GM18499 (cell line): ENCODE data around the gene UAP1L1.
"Not testable (repeated sequence)": the region's sequence is repeated elsewhere in the genome, so short reads cannot be mapped to it uniquely, and the experiment has no call there.

ENCODE experiments used
- ATAC-seq: cut with Tn5 transposase; IDR thresholded peaks from one replicate; pipeline ENCODE4 v1.9.1; 2021; ENCODE audit warnings: moderate number of reproducible peaks; ENCODE audit not compliant: insufficient read depth, unreplicated experiment

Gene UAP1L1

DNA sequence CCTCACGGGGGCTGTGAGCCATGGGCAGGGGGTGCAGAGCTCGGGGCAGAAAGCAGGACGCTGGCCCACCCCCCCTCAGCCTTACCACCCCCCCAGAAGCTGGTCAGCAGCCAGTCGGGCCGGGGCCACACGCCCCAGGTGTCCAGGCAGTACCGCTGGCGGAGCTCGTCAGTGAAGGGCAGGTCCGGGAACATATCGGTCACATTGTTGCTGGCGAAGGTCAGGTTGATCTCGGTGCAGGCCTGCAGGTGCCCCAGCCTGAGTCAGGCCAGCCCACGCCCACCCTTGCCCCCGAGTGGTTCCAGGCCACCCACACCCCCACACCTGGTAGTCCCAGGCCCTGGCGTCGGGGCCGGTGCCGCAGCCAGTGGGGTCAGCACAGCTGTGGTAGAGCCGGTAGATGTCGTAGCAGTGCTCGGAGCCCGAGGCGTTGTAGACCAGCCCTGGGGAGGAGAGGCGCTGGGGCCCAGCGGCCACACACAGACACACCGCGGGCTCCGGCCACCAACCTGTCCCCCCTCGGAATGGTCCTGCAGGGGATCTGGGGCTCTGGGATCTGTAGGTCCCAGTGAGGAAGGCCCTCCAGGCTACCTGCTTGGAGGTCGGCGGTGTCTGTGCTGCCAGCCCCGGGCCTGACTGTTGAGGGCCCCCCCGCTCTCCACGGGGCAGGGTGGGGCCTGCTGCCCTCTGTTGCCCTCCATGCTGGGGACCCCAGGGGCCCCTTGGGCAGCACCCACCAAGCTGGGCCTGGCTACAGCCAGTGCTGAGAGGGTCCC is 34.7 kb downstream of the UAP1L1 start:
- ATAC-seq: no peak

DNA sequence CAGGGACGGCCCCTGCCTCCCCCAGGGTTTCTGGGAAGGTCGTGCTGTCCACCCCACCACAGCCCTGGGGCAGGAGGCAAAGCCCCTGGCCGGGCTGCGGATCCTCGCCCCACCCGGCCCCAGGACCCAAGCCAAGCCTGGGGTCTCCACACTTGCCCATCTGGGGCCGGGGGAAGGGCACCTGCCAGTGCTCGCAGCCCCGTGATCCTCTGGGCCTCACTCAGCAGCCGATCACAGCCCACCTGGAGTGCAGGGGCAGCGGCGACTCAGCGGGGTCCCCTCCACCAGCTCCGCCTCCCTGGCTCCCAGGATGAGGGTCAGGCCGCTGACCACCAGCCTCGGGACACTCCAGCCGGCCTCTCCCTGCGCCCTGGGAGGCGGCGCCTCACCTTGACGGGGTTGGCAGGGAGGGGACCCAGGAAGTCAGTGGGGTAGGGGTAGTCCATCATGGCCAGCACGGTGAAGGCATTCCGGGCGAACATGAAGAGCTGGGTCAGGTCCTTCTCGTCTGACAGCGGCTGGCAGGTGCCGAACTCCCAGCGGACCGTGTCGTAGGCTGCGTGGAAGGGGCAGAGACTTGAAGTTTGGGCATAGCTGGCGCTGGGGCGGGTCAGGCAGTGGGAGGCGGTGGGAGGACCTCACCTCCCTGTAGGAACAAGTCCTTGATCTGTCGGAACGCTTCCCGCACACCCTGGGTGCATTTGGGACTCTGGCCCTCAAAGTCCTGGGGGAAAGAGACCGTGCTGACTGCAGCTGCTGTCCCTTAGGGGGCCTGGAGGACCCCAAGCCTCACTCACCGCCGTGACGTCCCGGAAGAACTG is 35.5 kb downstream of the UAP1L1 start:
- no peak for ATAC-seq

DNA sequence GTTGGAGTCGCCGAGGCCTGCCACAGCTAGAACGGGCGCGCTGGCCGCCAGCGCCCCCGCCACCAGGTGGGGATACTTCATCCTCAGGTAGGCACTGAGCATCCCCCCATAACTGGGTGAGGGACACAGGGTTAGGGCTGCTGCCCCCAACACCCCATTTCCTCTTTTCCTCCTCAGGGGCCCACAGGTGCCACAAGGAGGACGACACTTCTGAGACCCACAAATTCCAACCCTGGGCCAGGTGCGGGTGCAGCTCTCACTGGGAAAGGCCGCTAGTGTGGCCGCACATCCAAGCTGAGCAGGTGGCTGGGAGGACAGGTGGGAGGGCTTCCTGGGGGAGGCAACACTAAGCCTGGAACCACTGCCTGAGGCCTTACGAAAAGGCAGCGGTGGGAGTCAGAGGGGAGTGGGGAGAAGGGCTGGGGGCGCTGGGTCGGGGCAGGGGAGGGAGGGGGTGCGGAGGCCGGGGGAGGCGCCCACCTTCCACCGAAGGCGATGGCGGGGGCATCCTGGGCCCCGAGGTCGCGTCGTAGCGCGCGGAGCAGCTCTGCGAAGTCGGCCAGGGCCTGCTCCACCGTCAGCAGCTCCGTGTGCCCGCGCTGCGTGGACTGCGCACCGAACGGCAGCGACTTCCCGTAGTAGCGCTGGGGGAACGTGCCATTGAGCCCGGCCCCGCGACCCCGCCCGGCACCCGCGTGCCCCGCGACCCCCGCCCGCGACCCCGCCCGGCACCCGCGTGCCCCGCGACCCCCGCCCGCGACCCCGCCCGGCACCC is 36.3 kb downstream of the UAP1L1 start:
- ATAC-seq: no peak

DNA sequence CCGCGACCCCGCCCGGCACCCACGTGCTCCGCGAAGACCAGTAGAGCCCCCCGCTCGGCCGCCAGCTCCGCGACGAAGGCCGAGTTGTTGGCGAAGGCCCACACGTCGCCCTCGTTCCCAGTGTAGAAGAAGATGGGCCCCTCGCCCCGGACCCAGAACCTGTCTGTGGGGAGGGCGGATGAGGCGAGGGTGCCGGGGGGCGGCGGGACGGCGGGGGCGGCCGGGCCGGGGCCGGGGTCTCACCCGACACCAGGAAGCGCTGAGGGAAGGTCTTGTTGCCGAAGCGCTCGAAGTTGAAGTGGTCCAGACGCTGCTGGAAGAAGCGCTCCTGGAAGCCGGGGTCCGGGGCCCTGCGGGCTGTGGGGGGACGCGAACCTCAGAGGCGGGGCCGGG is 36.9 kb downstream of the UAP1L1 start:
- no peak for ATAC-seq

GRCh38 chr9:137114613-137115393 is 37.5 kb downstream of the UAP1L1 start, which contains the start of gene DPP7:
Gene DPP7 (minus strand): TSS chr9:137114733. CDS start chr9:137114713, 20 bp downstream.
- no peak for ATAC-seq

DNA sequence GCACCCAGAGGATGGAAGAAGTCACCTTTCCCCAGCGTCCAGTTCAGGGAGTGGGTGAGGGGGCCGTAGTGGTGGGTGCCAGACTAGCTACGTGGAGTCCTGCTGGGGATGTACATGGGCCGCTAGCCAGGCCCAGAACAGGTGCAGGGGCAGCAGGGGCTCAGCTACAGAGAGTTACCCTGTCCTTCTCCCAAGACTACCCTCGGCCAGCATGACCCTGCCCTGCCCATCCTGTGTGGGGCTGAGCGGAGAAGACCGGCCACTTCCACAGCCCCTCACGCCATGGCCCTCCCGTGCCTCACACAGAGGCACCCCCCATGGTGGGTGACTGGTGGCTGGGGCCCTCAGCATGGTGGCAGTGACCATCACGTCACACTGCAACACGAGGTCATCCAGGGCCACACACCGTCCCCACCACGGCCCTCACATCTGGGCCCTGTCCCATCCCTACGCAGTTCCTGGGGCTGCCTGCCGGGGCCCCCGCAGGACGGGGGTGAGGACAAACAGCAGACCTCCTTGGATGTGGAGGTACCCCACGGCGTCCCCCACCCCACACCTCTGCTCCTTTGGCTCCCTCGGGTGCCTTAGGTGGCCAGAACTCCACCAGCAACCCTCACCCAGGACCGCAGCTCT is 38.2 kb downstream of the UAP1L1 start:
- no peak for ATAC-seq

- no peak for ATAC-seq
Measured at GRCh38 chr9:137116027-137116507, 38.8 kb downstream of the UAP1L1 start.

DNA sequence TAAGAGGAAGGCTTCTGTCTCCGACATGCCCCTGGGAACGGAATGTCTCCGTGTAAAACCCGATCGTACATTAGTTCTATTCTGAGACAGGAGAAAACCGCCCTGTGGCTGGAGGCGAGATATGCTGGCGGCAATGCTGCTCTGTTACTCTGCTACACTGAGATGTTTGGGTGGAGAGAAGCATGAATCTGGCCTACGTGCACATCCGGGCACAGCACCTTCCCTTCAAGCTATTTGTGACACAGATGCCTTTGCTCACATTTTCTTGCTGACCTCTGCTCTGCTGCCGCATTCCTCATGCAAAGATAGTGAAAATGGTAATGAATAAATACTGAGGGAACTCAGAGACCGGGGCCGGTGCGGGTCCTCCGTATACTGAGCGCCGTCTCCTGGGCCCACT is 39.4 kb downstream of the UAP1L1 start:
- no peak for ATAC-seq

DNA sequence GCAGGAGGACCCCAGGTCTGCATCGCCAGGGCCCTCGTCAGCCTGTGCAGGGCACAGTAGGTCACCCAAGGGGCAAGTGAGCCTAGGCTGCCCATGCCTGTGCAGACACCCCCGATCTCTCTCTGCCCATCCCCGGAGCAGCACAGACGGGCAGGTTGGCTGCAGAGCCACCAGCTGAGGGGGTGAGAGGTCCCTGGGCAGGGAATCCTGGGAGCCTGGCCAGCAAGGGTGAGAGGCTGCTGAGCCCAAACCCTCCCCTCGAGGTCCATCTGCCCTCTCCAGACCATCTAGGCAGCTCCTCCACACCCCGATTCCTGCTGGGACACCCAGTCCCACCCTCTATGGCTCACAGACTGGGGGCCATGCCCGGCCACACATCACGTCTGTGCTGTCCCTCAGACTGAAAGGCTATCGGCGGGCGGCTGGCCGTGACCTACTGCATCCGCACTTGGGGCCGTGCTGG is 40.0 kb downstream of the UAP1L1 start:
- no peak for ATAC-seq

DNA sequence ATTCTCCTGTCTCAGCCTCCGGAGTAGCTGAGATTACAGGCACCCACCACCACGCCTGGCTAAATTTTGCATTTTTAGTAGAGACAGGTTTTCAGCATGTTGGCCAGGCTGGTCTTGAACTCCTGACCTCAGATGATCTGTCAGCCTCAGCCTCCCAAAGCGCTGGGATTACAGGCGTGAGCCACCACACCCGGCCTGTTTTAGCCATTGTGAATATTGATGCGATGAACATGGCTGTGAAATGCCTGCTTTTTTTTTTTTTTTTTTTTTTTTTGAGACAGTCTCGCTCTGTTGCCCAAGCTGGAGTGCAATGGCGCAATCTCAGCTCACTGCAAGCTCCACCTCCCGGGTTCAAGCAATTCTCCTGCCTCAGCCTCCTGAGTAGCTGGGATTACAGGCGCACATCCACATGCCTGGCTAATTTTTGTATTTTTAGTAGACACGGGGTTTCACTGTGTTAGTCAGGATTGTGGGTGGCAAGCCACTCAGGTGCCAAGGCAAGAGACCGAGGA is 40.8 kb downstream of the UAP1L1 start:
- not testable (repeated sequence) for ATAC-seq

- ATAC-seq: not testable (repeated sequence)
Measured at GRCh38 chr9:137121927-137122795, 44.8 kb downstream of the UAP1L1 start.

- ATAC-seq: not testable (repeated sequence)
Measured at GRCh38 chr9:137122796-137123467, 45.6 kb downstream of the UAP1L1 start.

GRCh38 chr9:137123468-137123837 is 46.1 kb downstream of the UAP1L1 start:
- ATAC-seq: no peak

DNA sequence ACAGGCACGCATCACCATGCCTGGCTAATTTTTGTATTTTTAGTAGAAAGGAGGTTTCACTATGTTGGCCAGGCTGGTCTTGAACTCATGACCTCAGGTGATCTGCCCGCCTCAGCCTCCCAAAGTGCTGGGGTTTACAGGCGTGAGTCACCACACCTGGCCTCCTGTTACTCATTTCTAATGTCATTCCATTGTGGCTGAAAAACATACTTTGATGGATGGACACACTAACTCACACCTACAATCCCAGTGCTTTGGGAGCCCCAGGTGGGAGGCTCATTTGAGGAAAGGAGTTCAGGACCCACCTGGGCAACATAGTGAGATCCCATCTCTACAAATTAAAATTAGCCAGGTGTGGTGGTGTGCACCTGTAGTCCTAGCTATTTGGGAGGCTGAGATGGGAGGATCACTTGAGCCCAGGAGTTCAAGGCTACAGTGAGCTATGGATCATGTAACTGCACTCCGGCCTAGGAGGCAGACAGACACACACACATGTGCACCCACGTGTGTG is 46.7 kb downstream of the UAP1L1 start:
- ATAC-seq: not testable (repeated sequence)

DNA sequence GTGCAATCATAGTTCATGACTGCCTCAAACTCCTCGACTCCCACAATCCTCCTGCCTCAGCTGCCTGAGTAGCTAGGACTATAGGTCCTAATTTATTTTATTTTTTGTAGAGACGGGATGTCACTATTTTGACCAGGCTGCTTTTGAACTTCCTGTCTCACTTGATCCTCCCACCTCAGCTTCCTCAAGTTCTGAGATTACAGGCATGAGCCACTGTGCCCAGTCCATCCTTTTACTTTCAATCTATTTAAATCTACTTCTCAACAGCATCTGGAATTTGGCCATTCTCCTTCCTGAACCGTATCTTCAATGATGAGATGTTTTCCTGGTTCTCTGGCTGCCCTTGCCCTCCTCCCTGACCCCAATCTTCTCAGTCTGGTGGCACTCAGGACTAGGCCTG is 49.5 kb downstream of the UAP1L1 start:
- ATAC-seq: no peak

DNA sequence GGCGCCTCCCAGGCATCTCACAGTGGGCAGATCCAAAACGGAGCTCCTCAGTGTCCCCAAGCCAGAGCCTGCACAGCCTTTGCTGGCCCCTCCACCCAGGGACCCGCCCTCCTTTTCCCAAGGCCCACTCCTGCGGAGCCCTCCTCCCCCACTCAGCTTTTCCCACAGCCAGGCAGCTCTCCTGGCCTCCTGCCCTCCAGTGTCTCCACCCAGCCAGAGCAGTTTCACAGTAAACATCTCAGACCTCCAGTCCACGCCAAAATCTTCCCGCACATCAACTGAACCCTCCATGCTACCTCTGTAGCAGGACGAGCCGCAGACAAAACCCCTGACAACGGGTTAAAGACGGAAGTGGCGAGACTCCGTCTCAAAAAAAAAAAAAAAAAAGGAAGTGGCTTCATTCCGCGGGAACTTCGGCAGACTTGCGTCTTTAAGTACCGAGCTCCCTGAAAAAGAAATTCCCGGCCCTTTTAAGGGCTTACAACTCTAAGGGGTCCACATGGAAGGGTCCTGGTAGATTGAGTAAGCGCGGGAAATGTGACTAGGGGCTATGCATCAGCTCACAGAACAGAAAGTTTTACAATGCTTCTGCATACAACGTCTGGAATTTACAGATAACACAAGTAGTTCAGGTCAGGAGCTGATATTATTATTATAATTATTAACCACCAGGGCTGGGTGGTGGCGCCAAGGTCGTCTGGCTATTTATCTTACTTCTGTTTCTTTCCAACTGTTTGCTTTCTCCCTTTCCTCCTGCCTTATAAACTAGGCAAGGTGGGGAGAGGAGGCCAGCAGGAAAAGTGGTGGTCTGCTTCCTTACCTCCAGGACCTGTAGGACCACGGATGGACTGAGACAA is 50.2 kb downstream of the UAP1L1 start:
- no peak for ATAC-seq
